Hepatocyte (in vitro differentiated cells): ENCODE results near the gene ENO4. TPM values are rescaled to one million over a fixed set of nuclear protein-coding genes. Genes with fewer than 3 reads are reported as not detected.

Source experiments
- DNase-seq: peaks from one replicate; pipeline ENCODE4 v3.0.0-alpha.2; 2016; ENCODE audit warnings: low spot score
- H2AFZ ChIP-seq: fragments of 200-600 bp; sonication (generic); 2 replicates; pipeline ENCODE4 v1.6.0; 2016; ENCODE audit warnings: antibody characterized with exemption, mild to moderate bottlenecking
- H3K27ac ChIP-seq: fragments of 200-600 bp; sonication (generic); 2 replicates; pipeline ENCODE4 v1.5.1; 2016; ENCODE audit warnings: mild to moderate bottlenecking
- H3K27me3 ChIP-seq: fragments of 200-600 bp; sonication (generic); 2 replicates; pipeline ENCODE4 v1.6.1; 2016
- H3K36me3 ChIP-seq: fragments of 200-600 bp; sonication (generic); replicated peaks from 2 replicates; pipeline ENCODE4 v1.5.1; 2016; ENCODE audit warnings: low read depth; ENCODE audit not compliant: insufficient read depth
- H3K4me1 ChIP-seq: fragments of 200-600 bp; sonication (generic); 2 replicates; pipeline ENCODE4 v1.5.1; 2016; ENCODE audit warnings: mild to moderate bottlenecking, moderate library complexity; ENCODE audit not compliant: insufficient read depth
- H3K4me2 ChIP-seq: fragments of 200-600 bp; sonication (generic); 2 replicates; pipeline ENCODE4 v1.6.0; 2016
- H3K4me3 ChIP-seq: fragments of 200-600 bp; sonication (generic); 2 replicates; pipeline ENCODE4 v1.5.1; 2016; ENCODE audit warnings: mild to moderate bottlenecking
- H3K79me2 ChIP-seq: fragments of 200-600 bp; sonication (generic); 2 replicates; pipeline ENCODE4 v1.6.0; 2017; ENCODE audit warnings: mild to moderate bottlenecking
- H3K9me2 ChIP-seq: fragments of 200-600 bp; sonication (generic); replicated peaks from 2 replicates; pipeline ENCODE4 v1.6.0; 2017; ENCODE audit warnings: mild to moderate bottlenecking; ENCODE audit not compliant: insufficient read depth
- H3K9me3 ChIP-seq: fragments of 200-600 bp; sonication (generic); 2 replicates; pipeline ENCODE4 v1.5.1; 2016; ENCODE audit warnings: low read depth, mild to moderate bottlenecking
- H4K20me1 ChIP-seq: fragments of 200-600 bp; sonication (generic); 2 replicates; pipeline ENCODE4 v1.6.0; 2016; ENCODE audit warnings: mild to moderate bottlenecking; ENCODE audit not compliant: insufficient read depth, poor library complexity, severe bottlenecking
- CTCF ChIP-seq: fragments of 200-600 bp; sonication (generic); IDR thresholded peaks from 2 replicates; pipeline ENCODE4 v1.5.1; 2016; ENCODE audit warnings: antibody characterized with exemption, mild to moderate bottlenecking; ENCODE audit not compliant: poor library complexity
- EZH2 ChIP-seq: fragments of 200-600 bp; sonication (generic); IDR thresholded peaks from 2 replicates; pipeline ENCODE4 v1.6.1; 2016; ENCODE audit warnings: antibody characterized with exemption, mild to moderate bottlenecking, borderline replicate concordance
- EZH2phosphoT487 ChIP-seq: fragments of 200-600 bp; sonication (generic); IDR thresholded peaks from one replicate; pipeline ENCODE4 v1.6.1; 2018; ENCODE audit warnings: antibody characterized with exemption, mild to moderate bottlenecking, low read depth, moderate library complexity; ENCODE audit not compliant: unreplicated experiment, severe bottlenecking
- WGBS: methylation state at CpG from one replicate; pipeline ENCODE4 v1.1.6; 2016; ENCODE audit warnings: low lambda C conversion rate; ENCODE audit errors: missing lambda C conversion rate; 5-methylcytosine and 5-hydroxymethylcytosine counted together
- polyA plus RNA-seq: library from polyadenylated mRNA; unstranded; fragments of >200 nt; fragmentation: Nextera tagmentation; extraction: Ambion mirVana; gene quantifications from 2 replicates; pipeline ENCODE4 v1.2.1, GENCODE V29; 2016
- total RNA-seq: library from RNA; depleted of rRNA; stranded (reverse); fragments of >200 nt; gene quantifications from 2 replicates; pipeline ENCODE4 v1.2.3, GENCODE V29; 2014

The ENO4 gene
- total and polyA plus RNA-seq, 2 experiments from 2014 or later = 0.24 to 0.43 TPM

GRCh38 chr10:116873134-116873533 lies 23.8 kb downstream of the ENO4 start:
- Histone ChIP-seq H3K27me3 (peaks cover 2% of the 10 kb centered on the region), H3K27ac (no peak overlapping the region), H4K20me1 (no peaks in the 10 kb centered on the region), H3K4me1 (peaks cover 10% of the 10 kb centered on the region), H3K79me2 (no peaks in the 10 kb centered on the region), H3K36me3 (no peaks in the 10 kb centered on the region), H3K4me2 (no peak overlapping the region), H3K4me3 (no peak overlapping the region), H2AFZ (no peak overlapping the region), H3K9me3 (no peaks in the 10 kb centered on the region), H3K9me2 (no peaks in the 10 kb centered on the region)
- no peak for DNase-seq
- no peak for TF ChIP-seq EZH2phosphoT487
- no peak for TF ChIP-seq CTCF
- no peak for TF ChIP-seq EZH2
- WGBS = 54% methylated on average over 2 of the region's 2 CpGs

GRCh38 chr10:116875897-116876296 lies 26.6 kb downstream of the ENO4 start:
- no peak overlapping the region for H3K4me2 ChIP-seq
- H4K20me1 ChIP-seq = no peaks in the 10 kb centered on the region
- no peak for TF ChIP-seq CTCF
- no peak for TF ChIP-seq EZH2phosphoT487
- no peak for TF ChIP-seq EZH2
- H3K36me3 ChIP-seq = no peaks in the 10 kb centered on the region
- DNase-seq = no peak
- WGBS = 94% methylated on average over 2 of the region's 2 CpGs
- H3K4me3 ChIP-seq = no peak overlapping the region
- H3K9me3 ChIP-seq = no peaks in the 10 kb centered on the region
- H3K27me3 ChIP-seq = peaks cover 2% of the 10 kb centered on the region
- no peak overlapping the region for H3K27ac ChIP-seq
- H3K79me2 ChIP-seq = no peaks in the 10 kb centered on the region
- H3K9me2 ChIP-seq = no peaks in the 10 kb centered on the region
- H2AFZ ChIP-seq = no peak overlapping the region
- peaks cover 6% of the 10 kb centered on the region for H3K4me1 ChIP-seq

GRCh38 chr10:116877391-116877790 lies 28.1 kb downstream of the ENO4 start:
- Histone ChIP-seq H4K20me1 (no peaks in the 10 kb centered on the region), H3K4me1 (no peaks in the 10 kb centered on the region), H3K9me2 (no peaks in the 10 kb centered on the region), H3K27me3 (peaks cover 2% of the 10 kb centered on the region), H3K36me3 (no peaks in the 10 kb centered on the region), H3K4me2 (no peak overlapping the region), H2AFZ (no peak overlapping the region), H3K4me3 (no peak overlapping the region), H3K27ac (no peak overlapping the region), H3K9me3 (no peaks in the 10 kb centered on the region), H3K79me2 (no peaks in the 10 kb centered on the region)
- 85% methylated on average over 3 of the region's 3 CpGs for WGBS
- TF ChIP-seq EZH2 (no peak), CTCF (no peak), EZH2phosphoT487 (no peak)
- no peak for DNase-seq

- Histone ChIP-seq H3K9me2 (no peaks in the 10 kb centered on the region), H4K20me1 (no peaks in the 10 kb centered on the region), H3K79me2 (no peaks in the 10 kb centered on the region), H3K36me3 (no peaks in the 10 kb centered on the region), H3K27me3 (peaks cover 2% of the 10 kb centered on the region), H3K4me3 (no peak overlapping the region), H3K27ac (no peak overlapping the region), H2AFZ (no peak overlapping the region), H3K9me3 (no peaks in the 10 kb centered on the region), H3K4me2 (no peak overlapping the region), H3K4me1 (no peaks in the 10 kb centered on the region)
- WGBS = 84% methylated on average over 2 of the region's 2 CpGs
- TF ChIP-seq CTCF = no peak
- no peak for TF ChIP-seq EZH2phosphoT487
- TF ChIP-seq EZH2 = no peak
- no peak for DNase-seq
Measured at GRCh38 chr10:116878123-116878522, 28.8 kb downstream of the ENO4 start.
